GM12874 (cell line): ENCODE data around the gene PREP.

Source experiments
- TF ChIP-seq, protein P1 (sequence below): IDR thresholded peaks from 2 replicates; pipeline ENCODE4 v1.5.1; 2011; ENCODE audit warnings: low read depth, mild to moderate bottlenecking, control low read depth, low read length, moderate library complexity; ENCODE audit not compliant: insufficient read depth

The PREP gene

DNA sequence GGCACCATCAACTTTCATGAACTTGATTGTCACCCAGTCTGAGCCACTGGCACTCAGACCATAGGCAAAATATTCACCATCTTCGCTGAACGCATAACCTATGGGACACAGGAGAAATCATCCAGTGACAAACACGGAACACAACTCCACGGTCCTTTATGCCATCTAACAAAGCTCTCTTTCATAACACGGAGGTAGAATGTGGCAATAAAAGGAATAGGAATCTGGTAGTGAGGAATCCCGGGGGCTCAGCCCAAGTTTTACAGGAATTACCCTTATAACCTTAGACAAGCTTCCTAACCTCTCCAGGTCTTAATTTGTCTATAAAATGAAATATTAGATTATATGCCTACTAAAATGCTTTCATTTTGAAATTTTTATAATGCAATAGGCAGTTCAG lies 29.4 kb downstream of the PREP start:
- TF ChIP-seq, protein P1, sequence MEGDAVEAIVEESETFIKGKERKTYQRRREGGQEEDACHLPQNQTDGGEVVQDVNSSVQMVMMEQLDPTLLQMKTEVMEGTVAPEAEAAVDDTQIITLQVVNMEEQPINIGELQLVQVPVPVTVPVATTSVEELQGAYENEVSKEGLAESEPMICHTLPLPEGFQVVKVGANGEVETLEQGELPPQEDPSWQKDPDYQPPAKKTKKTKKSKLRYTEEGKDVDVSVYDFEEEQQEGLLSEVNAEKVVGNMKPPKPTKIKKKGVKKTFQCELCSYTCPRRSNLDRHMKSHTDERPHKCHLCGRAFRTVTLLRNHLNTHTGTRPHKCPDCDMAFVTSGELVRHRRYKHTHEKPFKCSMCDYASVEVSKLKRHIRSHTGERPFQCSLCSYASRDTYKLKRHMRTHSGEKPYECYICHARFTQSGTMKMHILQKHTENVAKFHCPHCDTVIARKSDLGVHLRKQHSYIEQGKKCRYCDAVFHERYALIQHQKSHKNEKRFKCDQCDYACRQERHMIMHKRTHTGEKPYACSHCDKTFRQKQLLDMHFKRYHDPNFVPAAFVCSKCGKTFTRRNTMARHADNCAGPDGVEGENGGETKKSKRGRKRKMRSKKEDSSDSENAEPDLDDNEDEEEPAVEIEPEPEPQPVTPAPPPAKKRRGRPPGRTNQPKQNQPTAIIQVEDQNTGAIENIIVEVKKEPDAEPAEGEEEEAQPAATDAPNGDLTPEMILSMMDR = no peak

- TF ChIP-seq, protein P1 = no peak
Measured at GRCh38 chr6:105372849-105373182, 30.1 kb downstream of the PREP start.

DNA sequence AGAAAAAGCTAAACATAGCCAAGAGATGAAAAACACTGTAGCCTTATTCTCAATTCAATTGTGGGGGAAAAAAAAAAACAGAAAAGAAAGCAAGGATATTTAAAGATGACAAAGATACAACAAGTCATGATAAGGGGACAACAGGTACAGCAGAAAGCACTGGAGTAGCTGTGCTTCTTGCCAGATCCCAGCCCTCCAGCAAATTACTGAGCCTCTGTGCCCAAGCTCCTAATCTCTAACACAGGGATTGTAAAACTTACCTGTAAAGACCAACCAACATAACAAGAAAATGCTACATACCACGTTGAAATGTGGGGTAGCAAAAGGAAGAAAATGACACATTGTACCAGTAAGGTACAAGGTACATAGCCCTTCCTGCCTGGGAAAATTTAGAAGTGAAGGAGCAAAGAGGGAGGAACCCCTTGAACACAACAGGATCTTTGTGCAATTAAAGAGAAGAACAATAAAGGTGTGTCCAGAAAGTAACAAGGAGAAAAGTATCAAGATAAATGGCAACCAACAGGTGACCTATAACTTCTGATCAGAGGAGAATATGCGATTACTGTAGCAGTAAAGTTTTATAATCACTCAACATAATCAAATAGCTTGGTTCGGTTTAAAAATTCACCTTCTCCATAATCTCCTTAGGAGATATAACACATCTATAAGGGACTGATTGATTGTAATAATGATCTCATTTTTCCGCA lies 30.6 kb downstream of the PREP start:
- TF ChIP-seq, protein P1 = no peak

DNA sequence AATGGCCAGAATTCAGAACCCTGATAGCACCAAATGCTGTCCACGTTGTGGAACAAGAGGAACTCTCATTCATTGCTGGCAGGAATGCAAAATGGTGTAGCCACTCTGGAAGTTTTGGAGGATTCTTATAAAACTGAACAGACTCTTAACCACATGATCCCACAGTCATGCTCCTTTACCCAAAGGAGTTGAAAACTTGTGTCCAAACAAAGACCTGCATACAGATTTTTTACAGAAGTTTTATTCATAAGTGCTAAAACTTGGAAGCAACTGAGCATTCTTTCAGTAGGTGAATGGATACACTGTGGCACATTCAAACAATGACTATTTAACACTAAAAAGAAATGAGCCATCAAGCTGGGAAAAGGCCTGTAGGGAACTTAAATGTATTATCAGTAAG lies 32.5 kb downstream of the PREP start:
- TF ChIP-seq, protein P1 = no peak

- TF ChIP-seq, protein P1 = no peak
Measured at GRCh38 chr6:105369145-105369544, 33.7 kb downstream of the PREP start.

DNA sequence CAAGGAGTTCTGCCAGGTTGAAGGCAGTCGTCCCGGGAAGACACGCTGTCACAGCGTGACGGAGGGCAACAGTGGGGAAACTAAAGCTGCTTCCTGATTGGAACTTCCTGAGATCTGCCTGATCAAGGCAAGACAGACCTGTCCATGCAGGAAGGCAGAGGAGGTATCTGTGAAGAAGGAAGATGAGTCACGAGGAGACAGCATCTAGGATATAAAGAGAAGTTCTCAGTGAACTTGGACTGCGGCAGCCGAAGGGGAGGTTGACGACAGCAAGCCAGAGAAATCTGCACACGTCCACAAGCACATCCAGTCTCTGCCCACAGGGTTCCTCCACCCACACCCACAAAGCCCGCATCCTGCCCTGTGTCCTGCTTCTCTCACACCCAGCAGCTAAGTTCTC lies 38.6 kb downstream of the PREP start:
- TF ChIP-seq, protein P1 = no peak

GRCh38 chr6:105363100-105363754 lies 39.7 kb downstream of the PREP start:
- TF ChIP-seq, protein P1 = no peak
